GM23338 (cell line): ENCODE data around the gene FRG2C. TPM values are rescaled to one million over a fixed set of nuclear protein-coding genes. Genes with fewer than 3 reads are reported as not detected.
"Not testable (repeated sequence)": the region's sequence is repeated elsewhere in the genome, so short reads cannot be mapped to it uniquely, and the experiment has no call there.

Experiments
- ATAC-seq: fragments of 200-7000 bp; cut with Tn5 transposase; 3 replicates; pipeline ENCODE4 v1.9.1; 2020
- DNase-seq: peaks from one replicate; pipeline ENCODE4 v3.0.0-alpha.2; 2015; ENCODE audit warnings: low spot score
- H2AFZ ChIP-seq: fragments of 200-600 bp; sonication (generic); 2 replicates; pipeline ENCODE4 v1.8.0; 2016; ENCODE audit warnings: antibody characterized with exemption, mild to moderate bottlenecking, moderate library complexity
- H3F3A ChIP-seq: fragments of 200-600 bp; sonication (generic); replicated peaks from 2 replicates; pipeline ENCODE4 v1.8.0; 2017; ENCODE audit warnings: antibody characterized with exemption, mixed run types, low read depth
- H3K27ac ChIP-seq: fragments of 200-600 bp; sonication (generic); 2 replicates; pipeline ENCODE4 v1.6.1; 2016; ENCODE audit warnings: low read depth
- H3K27me3 ChIP-seq: fragments of 200-600 bp; sonication (generic); 2 replicates; pipeline ENCODE4 v1.8.0; 2016; ENCODE audit warnings: mild to moderate bottlenecking, mixed run types, moderate library complexity; ENCODE audit not compliant: insufficient read depth
- H3K36me3 ChIP-seq: fragments of 200-600 bp; sonication (generic); 2 replicates; pipeline ENCODE4 v1.8.0; 2016; ENCODE audit warnings: mild to moderate bottlenecking; ENCODE audit not compliant: insufficient read depth
- H3K4me1 ChIP-seq: fragments of 200-600 bp; sonication (generic); 2 replicates; pipeline ENCODE4 v1.8.0; 2016; ENCODE audit warnings: mild to moderate bottlenecking, moderate library complexity; ENCODE audit not compliant: insufficient read depth
- H3K4me2 ChIP-seq: fragments of 200-600 bp; sonication (generic); 2 replicates; pipeline ENCODE4 v1.7.1; 2017; ENCODE audit warnings: mixed run types
- H3K4me3 ChIP-seq: fragments of 200-600 bp; sonication (generic); 2 replicates; pipeline ENCODE4 v1.6.1; 2016; ENCODE audit warnings: mixed run types
- H3K79me2 ChIP-seq: fragments of 200-600 bp; sonication (generic); replicated peaks from 2 replicates; pipeline ENCODE4 v1.8.0; 2017; ENCODE audit warnings: mild to moderate bottlenecking; ENCODE audit not compliant: insufficient read depth
- H3K9me2 ChIP-seq: fragments of 200-600 bp; sonication (generic); 2 replicates; pipeline ENCODE4 v1.8.0; 2017; ENCODE audit not compliant: insufficient read depth
- H4K20me1 ChIP-seq: fragments of 200-600 bp; sonication (generic); replicated peaks from 2 replicates; pipeline ENCODE4 v1.8.0; 2017; ENCODE audit warnings: mild to moderate bottlenecking; ENCODE audit not compliant: insufficient read depth
- H3K27ac Mint-ChIP-seq: 2 replicates; pipeline ENCODE4 v1.8.0; 2020; ENCODE audit warnings: inconsistent platforms, mild to moderate bottlenecking, moderate library complexity, mixed read lengths
- H3K27me3 Mint-ChIP-seq: 3 replicates; pipeline ENCODE4 v1.8.0; 2022; ENCODE audit warnings: low read depth, mild to moderate bottlenecking, moderate library complexity, mixed read lengths, inconsistent platforms; ENCODE audit not compliant: insufficient read depth, poor library complexity
- H3K36me3 Mint-ChIP-seq: 3 replicates; pipeline ENCODE4 v1.8.0; 2021; ENCODE audit warnings: low read depth, mild to moderate bottlenecking, inconsistent platforms, moderate library complexity, mixed read lengths
- H3K4me1 Mint-ChIP-seq: 3 replicates; pipeline ENCODE4 v1.8.0; 2020; ENCODE audit warnings: mild to moderate bottlenecking, inconsistent platforms, mixed read lengths
- H3K4me3 Mint-ChIP-seq: 3 replicates; pipeline ENCODE4 v1.8.0; 2021; ENCODE audit warnings: moderate library complexity, mild to moderate bottlenecking, inconsistent platforms, mixed read lengths
- H3K9me3 Mint-ChIP-seq: 3 replicates; pipeline ENCODE4 v1.8.0; 2020; ENCODE audit warnings: moderate library complexity, mild to moderate bottlenecking, inconsistent platforms, mixed read lengths
- CREB1 ChIP-seq: fragments of 250-450 bp; sonication (Bioruptor Pico); IDR thresholded peaks from 2 replicates; pipeline ENCODE4 v1.5.0; 2020; ENCODE audit warnings: low read depth, mild to moderate bottlenecking, moderate library complexity
- CTCF ChIP-seq, 2 experiments: fragments of 200-600 bp in 1 of 2; sonication (generic) in 1 of 2; conservative IDR thresholded peaks; 2 replicates each; pipeline versions ENCODE4 v1.5.1 to v1.6.1; 2016 to 2017; ENCODE audit warnings: antibody characterized with exemption in 2 of 2, low read depth in 2 of 2, mild to moderate bottlenecking in 2 of 2, moderate library complexity in 1 of 2
- EZH2 ChIP-seq: fragments of 200-600 bp; sonication (generic); IDR thresholded peaks from one replicate; pipeline ENCODE4 v1.8.0; 2017; ENCODE audit warnings: antibody characterized with exemption, mild to moderate bottlenecking, low read depth; ENCODE audit not compliant: unreplicated experiment
- EZH2phosphoT487 ChIP-seq: fragments of 200-600 bp; sonication (generic); IDR thresholded peaks from one replicate; pipeline ENCODE4 v1.8.1; 2018; ENCODE audit warnings: antibody characterized with exemption; ENCODE audit not compliant: unreplicated experiment
- polyA plus RNA-seq: library from polyadenylated mRNA; unstranded; fragments of >200 nt; fragmentation: Nextera tagmentation; extraction: Ambion mirVana; gene quantifications from 2 replicates; pipeline ENCODE4 v1.2.1, GENCODE V29; 2016
- total RNA-seq: library from RNA; depleted of rRNA; stranded (reverse); fragments of >200 nt; shearing (Covaris generic); gene quantifications from 2 replicates; pipeline ENCODE4 v1.2.3, GENCODE V29; 2014

FRG2C gene
- total and polyA plus RNA-seq, 2 experiments from 2014 or later = 0.10 to 0.23 TPM

GRCh38 chr3:75670298-75671286 lies 6.5 kb downstream of the FRG2C start:
- H3K27me3 Mint-ChIP-seq = peaks cover 68% of the 10 kb centered on the region
- peaks cover 61% of the 10 kb centered on the region for H3K9me3 Mint-ChIP-seq
- DNase-seq (peak; percentile 77), ATAC-seq (peak; percentile 2; the same call in 2 of the 3 replicates)
- peaks cover 14% of the 10 kb centered on the region for H3K4me1 ChIP-seq
- H3K27ac Mint-ChIP-seq, H3K79me2 ChIP-seq, H3K27ac ChIP-seq, H3F3A ChIP-seq, H3K36me3 ChIP-seq, H4K20me1 ChIP-seq, H3K9me2 ChIP-seq: not testable (repeated sequence)
- TF ChIP-seq EZH2 = peak; percentile 98
- H3K4me3 Mint-ChIP-seq = peak overlapping the region; percentile 72
- peak overlapping the region; percentile 67 for H3K4me3 ChIP-seq
- H3K36me3 Mint-ChIP-seq = peaks cover 22% of the 10 kb centered on the region
- H3K4me1 Mint-ChIP-seq = peaks cover 23% of the 10 kb centered on the region
- peaks cover 82% of the 10 kb centered on the region for H3K27me3 ChIP-seq
- H2AFZ ChIP-seq = peak overlapping the region; percentile 83; the same call in 1 of the 2 replicates
- H3K4me2 ChIP-seq = peak overlapping the region; percentile 91

- TF ChIP-seq EZH2phosphoT487 = peak; percentile 22
- TF ChIP-seq EZH2 = peak; percentile 80
- 0 out of 2 replicates have a peak, but pooled peaks have one; percentile 4 for TF ChIP-seq CREB1 (CRISPR knock-in tag)
- Mint-ChIP-seq H3K9me3 (peaks cover 60% of the 10 kb centered on the region), H3K4me1 (peaks cover 23% of the 10 kb centered on the region), H3K36me3 (peaks cover 26% of the 10 kb centered on the region), H3K27me3 (peaks cover 62% of the 10 kb centered on the region), H3K4me3 (peak overlapping the region; percentile 72)
- not testable (repeated sequence) for H3K9me2 ChIP-seq, H3K27ac ChIP-seq, H3F3A ChIP-seq, H3K27ac Mint-ChIP-seq, H3K36me3 ChIP-seq, H3K79me2 ChIP-seq, H4K20me1 ChIP-seq
- Histone ChIP-seq H3K27me3 (peaks cover 73% of the 10 kb centered on the region), H3K4me3 (peak overlapping the region; percentile 67), H3K4me2 (peak overlapping the region; percentile 91), H2AFZ (peak overlapping the region; percentile 66), H3K4me1 (peaks cover 14% of the 10 kb centered on the region)
- ATAC-seq = peak; percentile 17
- DNase-seq = peak; percentile 41
These were observed 7.4 kb downstream of the FRG2C start for GRCh38 chr3:75671287-75672139.

- Histone ChIP-seq H3K4me2 (peak overlapping the region; percentile 91), H3K27me3 (peaks cover 65% of the 10 kb centered on the region), H3K4me1 (peaks cover 14% of the 10 kb centered on the region), H3K4me3 (peak overlapping the region; percentile 67), H2AFZ (peak overlapping the region; percentile 66)
- not testable (repeated sequence) for H3K27ac Mint-ChIP-seq, H4K20me1 ChIP-seq, H3K36me3 ChIP-seq, H3F3A ChIP-seq, H3K9me2 ChIP-seq, H3K27ac ChIP-seq, H3K79me2 ChIP-seq
- H3K36me3 Mint-ChIP-seq = peaks cover 28% of the 10 kb centered on the region
- TF ChIP-seq CTCF (conservative IDR thresholded peaks at IDR 0.05; ENCODE audit: low read depth in 2 of 2) = peak in 1 of 2 experiments; percentile 54; a peak in 2 of 4 replicates
- H3K27me3 Mint-ChIP-seq = peaks cover 58% of the 10 kb centered on the region
- ATAC-seq (peak; percentile 68), DNase-seq (peak; percentile 83)
- H3K9me3 Mint-ChIP-seq = peaks cover 61% of the 10 kb centered on the region
- peak overlapping the region; percentile 72 for H3K4me3 Mint-ChIP-seq
- H3K4me1 Mint-ChIP-seq = peaks cover 23% of the 10 kb centered on the region
These were observed 8.1 kb downstream of the FRG2C start for GRCh38 chr3:75672140-75672775.

- not testable (repeated sequence) for H3F3A ChIP-seq, H3K9me2 ChIP-seq, H3K4me1 ChIP-seq, H3K4me3 ChIP-seq, H4K20me1 ChIP-seq, H3K4me3 Mint-ChIP-seq, H3K36me3 ChIP-seq, H3K79me2 ChIP-seq, H3K4me1 Mint-ChIP-seq, H3K4me2 ChIP-seq, H3K27ac Mint-ChIP-seq, H2AFZ ChIP-seq, H3K27me3 ChIP-seq, H3K27ac ChIP-seq, DNase-seq, ATAC-seq, H3K27me3 Mint-ChIP-seq
- Mint-ChIP-seq H3K36me3 (peaks cover 11% of the 10 kb centered on the region; the same call in 2 of the 3 replicates), H3K9me3 (peaks cover 22% of the 10 kb centered on the region)
These were observed 19.8 kb downstream of the FRG2C start for GRCh38 chr3:75683965-75684364.
